HL-60 (cell line): ENCODE results near the gene ZNF638.

Experiments
- DNase-seq, 2 experiments: peaks; one replicate each; pipeline ENCODE4 v3.0.0-alpha.2; 2010 to 2020; ENCODE audit warnings: low read depth in 1 of 2, low spot score in 1 of 2
- H3K27ac ChIP-seq: fragments of 250-450 bp; sonication (Bioruptor Pico); replicated peaks from 2 replicates; pipeline ENCODE4 v1.5.1; 2020; ENCODE audit warnings: mild to moderate bottlenecking, moderate library complexity
- H3K27me3 ChIP-seq: fragments of 250-450 bp; sonication (Bioruptor Pico); 2 replicates; pipeline ENCODE4 v1.5.1; 2021; ENCODE audit warnings: mild to moderate bottlenecking, moderate library complexity; ENCODE audit not compliant: insufficient read depth, poor library complexity, severe bottlenecking
- H3K4me3 ChIP-seq: replicated peaks from 2 replicates; pipeline ENCODE4 v1.5.1; 2011; ENCODE audit warnings: mild to moderate bottlenecking, control low read depth, low read length; ENCODE audit not compliant: insufficient read depth
- GABPA ChIP-seq: IDR thresholded peaks from 2 replicates; pipeline ENCODE4 v1.6.1; 2012; ENCODE audit warnings: low read depth
- POLR2AphosphoS5 ChIP-seq: IDR thresholded peaks from 2 replicates; pipeline ENCODE4 v1.6.1; 2012; ENCODE audit warnings: low read depth
- SPI1 ChIP-seq: IDR thresholded peaks from 2 replicates; pipeline ENCODE4 v1.6.1; 2012; ENCODE audit warnings: low read depth, mild to moderate bottlenecking, borderline replicate concordance
- TF ChIP-seq, protein P1 (sequence below): IDR thresholded peaks from one replicate; pipeline ENCODE4 v1.5.1; 2011; ENCODE audit warnings: low read length, control low read depth, inconsistent platforms; ENCODE audit not compliant: insufficient read depth
- TF ChIP-seq, protein P2 (sequence below): IDR thresholded peaks from 2 replicates; pipeline ENCODE4 v1.6.1; 2012; ENCODE audit warnings: low read depth; ENCODE audit not compliant: insufficient replicate concordance

Gene ZNF638

DNA sequence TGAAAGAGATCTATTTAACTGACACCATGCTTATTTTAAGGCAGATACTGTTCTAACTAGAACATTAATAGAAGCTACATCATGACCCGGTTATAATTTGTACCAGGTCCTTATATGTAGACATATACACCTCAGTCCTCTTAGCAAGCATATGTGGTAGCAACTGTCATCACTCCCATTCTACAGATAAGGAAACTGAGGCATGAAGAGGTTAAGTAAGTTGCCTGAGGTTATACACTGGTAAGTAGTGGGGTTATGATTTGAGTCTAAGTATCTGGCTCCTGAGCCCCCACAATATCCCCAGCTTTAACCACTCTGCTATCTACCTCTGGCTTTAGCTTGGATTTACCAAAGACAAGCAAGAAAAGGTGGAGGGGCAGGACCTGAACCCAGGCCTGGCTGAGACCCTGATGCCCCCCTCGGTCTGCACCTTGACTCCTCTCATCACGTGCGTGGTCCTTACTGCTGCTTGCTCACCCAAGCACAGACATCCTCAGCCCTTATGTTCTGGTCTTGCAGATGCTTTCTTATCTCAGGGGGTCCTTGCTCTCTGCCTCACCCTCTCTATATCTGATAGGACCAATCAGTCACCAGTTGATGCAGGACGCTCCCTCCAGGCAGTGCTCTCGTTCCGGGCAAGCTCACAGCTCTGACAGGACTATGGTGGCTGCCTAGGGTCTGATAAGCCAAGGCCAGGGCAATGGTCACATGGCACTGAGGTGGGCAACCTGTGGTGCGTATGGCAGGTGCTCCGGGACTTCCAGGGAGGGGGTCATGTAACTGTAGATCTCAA lies 125.7 kb downstream of the ZNF638 start:
- H3K4me3 ChIP-seq: no peak overlapping the region

DNA sequence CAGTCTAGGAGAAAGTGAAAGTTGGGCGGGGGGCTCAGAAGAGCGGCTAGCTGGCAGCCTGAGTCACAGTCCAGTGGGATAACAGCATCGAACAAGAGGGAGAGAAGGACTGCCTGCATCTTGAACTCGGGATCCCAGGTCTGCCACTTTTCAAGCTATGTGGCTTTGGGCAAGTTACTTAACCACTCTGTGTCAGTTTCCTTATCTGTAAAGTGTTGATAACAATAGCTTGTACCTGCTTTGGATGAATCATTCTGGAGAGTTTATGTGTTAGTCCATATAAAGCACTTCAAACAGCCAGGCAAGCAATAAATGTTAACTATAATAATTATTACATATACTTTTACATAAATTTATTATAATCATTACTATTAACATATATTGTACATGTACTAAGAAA lies 126.3 kb downstream of the ZNF638 start:
- no peak for DNase-seq
- Histone ChIP-seq H3K27ac (no peak overlapping the region), H3K27me3 (no peaks in the 10 kb centered on the region), H3K4me3 (no peak overlapping the region)
- no peak for TF ChIP-seq POLR2AphosphoS5

More for the DNA sequence above, 125.7 kb downstream of the ZNF638 start:
- DNase-seq: no peak
- TF ChIP-seq POLR2AphosphoS5: no peak
- no peak for TF ChIP-seq GABPA
- no peak for TF ChIP-seq SPI1
- TF ChIP-seq, protein P1, sequence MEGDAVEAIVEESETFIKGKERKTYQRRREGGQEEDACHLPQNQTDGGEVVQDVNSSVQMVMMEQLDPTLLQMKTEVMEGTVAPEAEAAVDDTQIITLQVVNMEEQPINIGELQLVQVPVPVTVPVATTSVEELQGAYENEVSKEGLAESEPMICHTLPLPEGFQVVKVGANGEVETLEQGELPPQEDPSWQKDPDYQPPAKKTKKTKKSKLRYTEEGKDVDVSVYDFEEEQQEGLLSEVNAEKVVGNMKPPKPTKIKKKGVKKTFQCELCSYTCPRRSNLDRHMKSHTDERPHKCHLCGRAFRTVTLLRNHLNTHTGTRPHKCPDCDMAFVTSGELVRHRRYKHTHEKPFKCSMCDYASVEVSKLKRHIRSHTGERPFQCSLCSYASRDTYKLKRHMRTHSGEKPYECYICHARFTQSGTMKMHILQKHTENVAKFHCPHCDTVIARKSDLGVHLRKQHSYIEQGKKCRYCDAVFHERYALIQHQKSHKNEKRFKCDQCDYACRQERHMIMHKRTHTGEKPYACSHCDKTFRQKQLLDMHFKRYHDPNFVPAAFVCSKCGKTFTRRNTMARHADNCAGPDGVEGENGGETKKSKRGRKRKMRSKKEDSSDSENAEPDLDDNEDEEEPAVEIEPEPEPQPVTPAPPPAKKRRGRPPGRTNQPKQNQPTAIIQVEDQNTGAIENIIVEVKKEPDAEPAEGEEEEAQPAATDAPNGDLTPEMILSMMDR: no peak
- TF ChIP-seq, protein P2, sequence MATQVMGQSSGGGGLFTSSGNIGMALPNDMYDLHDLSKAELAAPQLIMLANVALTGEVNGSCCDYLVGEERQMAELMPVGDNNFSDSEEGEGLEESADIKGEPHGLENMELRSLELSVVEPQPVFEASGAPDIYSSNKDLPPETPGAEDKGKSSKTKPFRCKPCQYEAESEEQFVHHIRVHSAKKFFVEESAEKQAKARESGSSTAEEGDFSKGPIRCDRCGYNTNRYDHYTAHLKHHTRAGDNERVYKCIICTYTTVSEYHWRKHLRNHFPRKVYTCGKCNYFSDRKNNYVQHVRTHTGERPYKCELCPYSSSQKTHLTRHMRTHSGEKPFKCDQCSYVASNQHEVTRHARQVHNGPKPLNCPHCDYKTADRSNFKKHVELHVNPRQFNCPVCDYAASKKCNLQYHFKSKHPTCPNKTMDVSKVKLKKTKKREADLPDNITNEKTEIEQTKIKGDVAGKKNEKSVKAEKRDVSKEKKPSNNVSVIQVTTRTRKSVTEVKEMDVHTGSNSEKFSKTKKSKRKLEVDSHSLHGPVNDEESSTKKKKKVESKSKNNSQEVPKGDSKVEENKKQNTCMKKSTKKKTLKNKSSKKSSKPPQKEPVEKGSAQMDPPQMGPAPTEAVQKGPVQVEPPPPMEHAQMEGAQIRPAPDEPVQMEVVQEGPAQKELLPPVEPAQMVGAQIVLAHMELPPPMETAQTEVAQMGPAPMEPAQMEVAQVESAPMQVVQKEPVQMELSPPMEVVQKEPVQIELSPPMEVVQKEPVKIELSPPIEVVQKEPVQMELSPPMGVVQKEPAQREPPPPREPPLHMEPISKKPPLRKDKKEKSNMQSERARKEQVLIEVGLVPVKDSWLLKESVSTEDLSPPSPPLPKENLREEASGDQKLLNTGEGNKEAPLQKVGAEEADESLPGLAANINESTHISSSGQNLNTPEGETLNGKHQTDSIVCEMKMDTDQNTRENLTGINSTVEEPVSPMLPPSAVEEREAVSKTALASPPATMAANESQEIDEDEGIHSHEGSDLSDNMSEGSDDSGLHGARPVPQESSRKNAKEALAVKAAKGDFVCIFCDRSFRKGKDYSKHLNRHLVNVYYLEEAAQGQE: no peak
- Histone ChIP-seq H3K27me3 (no peaks in the 10 kb centered on the region), H3K27ac (no peak overlapping the region)

DNA sequence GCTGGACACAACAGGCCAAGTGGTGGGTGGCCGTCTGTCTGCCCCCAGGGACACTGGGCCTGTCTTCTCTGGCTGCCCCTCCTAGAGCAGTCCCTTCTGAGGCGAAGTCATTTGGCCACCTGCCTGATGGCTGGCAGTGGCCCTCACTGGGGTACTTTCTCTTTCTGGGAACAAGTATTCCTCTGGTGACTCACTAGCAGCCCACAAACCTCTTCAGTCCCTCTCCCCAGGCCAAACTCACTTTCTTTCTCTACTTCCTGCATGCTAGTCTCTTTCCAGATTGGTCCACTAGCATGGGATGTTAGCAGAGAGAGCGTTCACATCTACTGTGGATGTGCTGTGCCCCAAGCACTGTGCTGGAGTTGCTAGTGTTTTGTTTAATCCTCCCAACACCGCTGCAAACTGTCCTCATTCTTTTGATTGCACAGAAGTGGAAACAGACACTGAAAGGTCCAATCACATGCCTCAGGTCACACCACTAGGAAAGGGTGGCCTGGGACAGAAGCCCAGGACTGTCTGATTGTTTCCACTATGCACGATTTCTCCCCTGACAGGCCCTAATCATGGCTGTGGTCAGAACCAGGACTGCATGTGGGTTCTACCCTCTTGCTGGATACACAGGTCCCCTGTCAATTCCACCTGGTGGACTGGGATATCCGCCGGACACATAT lies 127.0 kb downstream of the ZNF638 start:
- no peak for DNase-seq
- TF ChIP-seq POLR2AphosphoS5 (no peak), GABPA (no peak), SPI1 (no peak)
- TF ChIP-seq, protein P2: no peak
- TF ChIP-seq, protein P1: no peak
- Histone ChIP-seq H3K27ac (no peak overlapping the region), H3K27me3 (no peaks in the 10 kb centered on the region), H3K4me3 (no peak overlapping the region)

DNA sequence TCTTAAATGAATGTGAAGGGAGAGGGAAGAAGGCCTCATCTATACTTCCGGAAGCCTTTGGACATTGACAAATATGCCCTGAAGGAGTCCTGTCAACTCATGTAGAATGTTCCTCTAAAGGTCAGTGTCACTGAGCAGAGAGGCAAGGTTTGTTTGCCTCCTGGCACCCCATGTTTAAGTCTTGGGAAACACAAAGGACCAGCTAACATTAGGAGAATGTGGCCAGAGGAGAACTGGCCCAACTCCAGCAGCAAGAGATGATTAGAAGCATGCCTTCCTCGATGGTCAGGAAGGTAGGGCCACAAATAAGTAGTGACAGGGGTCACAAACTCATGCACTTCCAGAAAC lies 127.5 kb downstream of the ZNF638 start:
- DNase-seq: no peak
- TF ChIP-seq GABPA: no peak
- TF ChIP-seq, protein P2: no peak
- TF ChIP-seq SPI1: no peak
- TF ChIP-seq, protein P1: no peak
- TF ChIP-seq POLR2AphosphoS5: no peak
- Histone ChIP-seq H3K27me3 (peaks cover 2% of the 10 kb centered on the region), H3K27ac (no peak overlapping the region), H3K4me3 (no peak overlapping the region)
